ENCODE results near the gene ABCD1.

ABCD1 gene

DNA sequence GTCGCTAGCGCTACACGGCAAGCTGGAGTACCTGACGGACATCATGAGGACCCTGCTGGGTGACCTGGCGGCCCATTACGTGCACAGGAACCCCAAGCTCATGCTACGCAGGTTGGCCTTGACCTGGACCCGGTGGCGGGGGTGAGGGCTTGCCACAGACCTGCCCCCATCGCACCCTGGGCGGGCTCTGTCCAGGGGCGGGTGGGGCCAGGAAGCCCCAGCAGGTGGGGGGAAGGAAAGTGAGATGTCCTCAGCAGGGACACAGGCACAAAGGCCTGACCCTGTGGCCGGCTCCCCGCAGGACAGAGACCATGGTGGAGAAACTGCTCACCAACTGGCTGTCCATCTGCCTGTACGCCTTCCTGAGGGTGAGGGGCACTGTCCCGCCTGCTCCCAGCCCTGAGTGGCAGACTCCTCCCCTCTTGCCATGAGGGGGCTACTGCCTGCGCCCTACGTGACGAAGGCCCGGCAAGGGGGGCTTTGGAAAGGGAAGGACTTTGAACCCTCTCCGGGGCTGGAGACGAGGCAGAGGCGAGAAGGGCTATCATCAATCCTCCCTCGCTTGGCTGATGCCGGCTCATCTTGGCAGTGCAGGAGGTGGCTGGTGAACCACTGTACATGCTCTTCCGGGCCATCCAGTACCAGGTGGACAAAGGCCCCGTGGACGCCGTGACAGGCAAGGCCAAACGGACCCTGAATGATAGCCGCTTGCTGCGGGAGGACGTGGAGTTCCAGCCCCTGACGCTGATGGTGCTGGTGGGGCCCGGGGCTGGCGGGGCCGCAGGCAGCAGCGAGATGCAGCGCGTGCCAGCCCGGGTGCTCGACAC, 50.9 kb downstream of the ABCD1 start:
- DNase-seq: no peak

DNA sequence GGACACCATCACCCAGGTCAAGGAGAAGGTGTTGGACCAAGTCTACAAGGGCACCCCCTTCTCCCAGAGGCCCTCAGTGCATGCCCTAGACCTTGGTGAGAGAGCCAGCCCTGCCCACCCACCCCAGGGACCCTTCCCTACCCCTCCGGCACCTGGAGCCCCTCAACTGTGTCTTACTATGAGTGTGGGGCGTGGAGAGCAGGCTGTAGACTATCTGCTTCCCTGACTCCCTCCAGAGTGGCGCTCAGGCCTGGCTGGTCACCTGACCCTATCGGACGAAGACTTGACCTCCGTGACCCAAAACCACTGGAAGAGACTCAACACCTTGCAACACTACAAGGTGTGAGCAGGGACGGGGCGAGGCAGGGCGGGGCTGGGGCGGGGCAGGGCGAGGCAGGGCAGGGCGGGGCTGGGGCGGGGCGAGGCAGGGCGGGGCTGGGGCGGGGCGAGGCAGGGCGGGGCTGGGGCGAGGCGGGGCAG, 51.5 kb downstream of the ABCD1 start:
- peak; percentile 25 for DNase-seq

GRCh38 chrX:153776611-153777045, 52.0 kb downstream of the ABCD1 start:
- no peak for DNase-seq

DNA sequence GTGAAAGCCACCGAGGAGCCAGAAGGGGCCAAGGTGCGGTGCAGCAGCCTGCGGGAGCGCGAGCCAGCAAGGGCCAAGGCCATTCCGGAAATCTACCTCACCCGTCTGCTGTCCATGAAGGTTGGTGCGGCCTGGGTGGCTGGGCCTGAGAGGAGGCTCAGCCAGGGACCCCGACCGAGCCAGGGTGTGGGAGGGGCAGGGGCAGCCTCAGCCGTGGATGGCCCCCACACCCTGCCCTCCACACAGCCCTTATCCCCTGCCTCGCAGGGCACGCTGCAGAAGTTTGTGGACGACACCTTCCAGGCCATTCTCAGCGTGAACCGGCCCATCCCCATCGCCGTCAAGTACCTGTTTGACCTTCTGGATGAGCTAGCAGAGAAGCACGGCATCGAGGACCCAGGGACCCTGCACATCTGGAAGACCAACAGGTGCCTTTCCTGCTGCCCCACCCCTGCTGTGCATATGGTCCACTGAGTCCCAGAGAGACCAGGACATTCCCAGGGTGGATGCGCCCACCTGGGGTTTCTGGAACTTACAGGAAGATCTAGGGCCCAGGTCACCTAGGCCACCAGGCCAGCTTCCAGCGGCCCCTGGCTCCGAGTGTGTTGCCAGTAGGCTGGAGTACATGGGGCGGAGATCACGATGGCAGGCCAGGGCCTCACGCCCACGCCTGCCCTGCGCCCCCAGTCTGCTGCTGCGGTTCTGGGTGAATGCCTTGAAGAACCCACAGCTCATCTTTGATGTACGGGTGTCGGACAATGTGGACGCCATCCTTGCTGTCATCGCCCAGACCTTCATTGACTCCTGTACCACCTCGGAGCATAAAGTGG, 52.8 kb downstream of the ABCD1 start:
- no peak for DNase-seq

GRCh38 chrX:153778181-153778580, 53.5 kb downstream of the ABCD1 start:
- no peak for DNase-seq

DNA sequence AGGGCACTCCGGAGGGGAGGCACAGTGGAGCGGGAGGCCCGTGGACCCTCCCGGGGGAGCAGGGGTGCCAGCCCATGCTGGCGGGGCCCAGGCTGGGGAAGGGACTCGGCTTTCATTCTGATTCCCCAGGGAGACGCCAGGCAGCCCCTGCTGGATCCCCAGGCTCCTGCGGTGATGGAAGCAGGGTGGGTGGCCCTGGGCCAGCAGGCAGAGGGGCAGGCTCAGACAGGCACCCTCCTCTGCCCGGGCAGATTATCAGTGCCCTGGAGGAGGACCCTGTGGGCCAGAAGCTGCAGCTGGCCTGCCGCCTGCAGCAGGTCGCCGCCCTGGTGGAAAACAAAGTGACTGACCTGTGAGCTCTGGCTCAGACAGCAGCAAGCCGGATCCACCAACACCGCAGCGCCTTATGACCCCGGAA, 54.0 kb downstream of the ABCD1 start:
- peak; percentile 34 for DNase-seq

GRCh38 chrX:153779891-153780677, 55.4 kb downstream of the ABCD1 start:
- no peak for DNase-seq

DNA sequence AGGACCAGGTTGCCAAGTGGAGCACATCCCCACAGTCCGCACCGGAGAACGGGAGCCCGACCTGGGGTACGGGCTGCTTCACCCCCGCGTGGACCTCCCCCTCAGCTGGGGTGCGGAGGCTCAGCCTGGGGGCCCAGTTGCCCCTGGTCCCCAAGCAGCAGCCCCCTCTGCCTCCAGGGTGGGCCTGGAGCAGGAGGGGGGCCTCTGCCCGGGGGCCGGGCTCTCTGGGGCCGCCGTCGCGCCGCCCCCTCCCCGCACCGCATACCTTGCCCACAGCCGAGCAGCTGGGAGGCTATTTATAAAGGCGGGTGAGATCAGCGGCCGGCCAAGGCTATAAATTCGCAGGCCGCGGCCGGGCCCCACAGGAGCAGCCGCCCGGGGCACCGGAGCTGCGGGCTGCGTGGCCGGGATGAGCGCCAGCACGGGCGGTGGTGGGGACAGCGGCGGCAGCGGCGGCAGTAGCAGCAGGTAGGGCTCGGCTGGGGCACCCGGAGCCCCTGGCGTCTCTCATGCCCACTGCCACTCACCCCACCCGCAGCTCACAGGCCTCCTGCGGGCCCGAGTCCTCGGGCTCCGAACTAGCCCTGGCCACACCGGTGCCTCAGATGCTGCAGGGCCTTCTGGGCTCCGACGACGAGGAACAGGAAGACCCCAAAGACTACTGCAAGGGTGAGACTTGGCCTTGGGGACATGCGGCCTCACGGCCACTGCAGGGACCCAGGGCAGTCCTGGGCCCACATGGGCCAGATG, 56.2 kb downstream of the ABCD1 start, which contains the start of gene SRPK3:
Gene SRPK3 (plus strand): TSS at position 364 of the 750 bp plus-strand sequence. CDS start 46 bp downstream, at position 410.
- DNase-seq: peak; percentile 26

DNA sequence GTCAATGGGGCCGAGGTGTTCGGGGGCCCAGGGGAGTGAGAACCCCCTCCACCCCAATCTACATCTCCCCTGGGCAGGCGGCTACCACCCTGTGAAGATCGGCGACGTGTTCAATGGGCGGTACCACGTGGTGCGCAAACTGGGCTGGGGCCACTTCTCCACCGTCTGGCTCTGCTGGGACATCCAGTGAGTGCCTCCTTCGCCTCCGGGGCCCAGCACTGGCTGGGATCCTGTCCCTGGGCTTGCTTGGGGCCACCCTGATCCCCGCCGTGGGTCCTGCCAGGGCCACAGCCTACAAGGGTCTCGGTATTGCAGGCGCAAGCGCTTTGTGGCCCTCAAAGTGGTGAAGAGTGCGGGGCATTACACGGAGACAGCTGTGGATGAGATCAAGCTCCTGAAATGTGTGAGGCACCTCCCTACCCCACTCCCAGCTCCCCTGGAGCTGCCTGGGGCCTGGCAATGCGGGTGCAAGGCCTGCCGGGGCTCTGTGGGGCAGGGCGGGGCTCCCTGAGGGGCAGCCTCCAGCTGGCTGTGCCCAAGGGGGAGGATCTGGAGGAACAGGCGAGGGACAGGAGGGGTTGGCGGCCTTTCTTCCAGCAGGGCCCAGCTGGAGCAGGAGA, 56.9 kb downstream of the ABCD1 start:
- no peak for DNase-seq

- DNase-seq: peak; percentile 74
Measured at GRCh38 chrX:153782313-153782712, 57.7 kb downstream of the ABCD1 start.

- no peak for DNase-seq
Measured at GRCh38 chrX:153782871-153783270, 58.2 kb downstream of the ABCD1 start.

DNA sequence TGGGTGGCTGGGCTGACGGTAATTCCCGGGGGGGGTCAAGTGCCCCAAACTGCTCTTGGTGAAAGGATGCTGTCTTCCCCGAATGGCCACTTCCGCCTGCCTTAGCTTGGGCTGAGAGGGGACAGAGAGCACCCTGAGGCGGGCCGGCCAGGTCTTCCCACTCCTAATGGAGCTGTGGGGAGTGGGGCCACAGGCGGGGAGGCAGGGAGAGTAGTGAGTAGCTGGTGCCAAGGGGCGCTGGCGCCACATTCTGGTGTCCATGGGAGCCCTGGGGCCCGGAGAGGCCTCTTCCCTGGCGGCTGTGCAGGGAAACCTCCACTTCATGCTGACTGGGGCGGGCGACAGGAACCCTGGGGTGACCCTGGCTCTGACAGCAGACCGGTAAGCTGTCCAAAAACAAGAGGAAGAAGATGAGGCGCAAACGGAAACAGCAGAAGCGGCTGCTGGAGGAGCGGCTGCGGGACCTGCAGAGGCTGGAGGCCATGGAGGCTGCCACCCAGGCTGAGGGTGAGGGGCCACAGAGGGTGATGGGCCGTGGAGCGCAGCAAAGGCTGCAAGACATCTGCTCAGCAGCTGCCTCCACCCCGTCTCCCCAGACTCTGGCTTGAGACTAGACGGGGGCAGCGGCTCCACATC, 58.8 kb downstream of the ABCD1 start:
- DNase-seq: no peak

- DNase-seq: no peak
Measured at GRCh38 chrX:153784325-153784967, 59.8 kb downstream of the ABCD1 start.

GRCh38 chrX:153786669-153787068, 62.0 kb downstream of the ABCD1 start:
- no peak for DNase-seq

GRCh38 chrX:153789654-153790053, 65.0 kb downstream of the ABCD1 start:
- no peak for DNase-seq

- no peak for DNase-seq
Measured at GRCh38 chrX:153791104-153791852, 66.6 kb downstream of the ABCD1 start.

- no peak for DNase-seq
Measured at GRCh38 chrX:153792368-153792767, 67.7 kb downstream of the ABCD1 start.

DNA sequence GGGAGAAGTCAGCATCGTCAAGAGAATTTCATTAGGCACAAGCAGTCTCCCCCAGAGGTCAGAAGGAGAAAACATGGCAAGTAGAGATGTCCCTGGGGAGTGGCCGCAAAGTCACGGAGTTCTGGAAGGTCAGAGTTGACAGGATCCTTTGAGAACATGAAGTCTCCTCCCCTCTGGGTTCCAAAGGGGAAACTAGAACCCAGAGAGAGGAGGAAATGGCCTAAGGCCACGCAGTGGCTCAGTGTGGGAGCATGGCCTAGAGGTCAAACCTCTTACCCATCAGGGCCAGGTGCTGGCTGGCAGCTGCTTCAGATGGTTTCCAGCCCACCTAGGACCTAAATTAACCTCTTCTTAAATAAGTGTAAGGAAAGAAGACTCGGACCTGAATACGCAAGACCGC, 68.6 kb downstream of the ABCD1 start:
- DNase-seq: peak; percentile 31

Measured in RPMI8226 (cell line).